NCI-H2107 (cell line): ENCODE results near the gene PDLIM1.
A peak's percentile ranks its signal among the peaks of the same experiment; 100 is the strongest.

Experiments
- DNase-seq: peaks from one replicate; lab custom pipeline; 2025; lab: John Stamatoyannopoulos, UW

Gene PDLIM1, protein sequence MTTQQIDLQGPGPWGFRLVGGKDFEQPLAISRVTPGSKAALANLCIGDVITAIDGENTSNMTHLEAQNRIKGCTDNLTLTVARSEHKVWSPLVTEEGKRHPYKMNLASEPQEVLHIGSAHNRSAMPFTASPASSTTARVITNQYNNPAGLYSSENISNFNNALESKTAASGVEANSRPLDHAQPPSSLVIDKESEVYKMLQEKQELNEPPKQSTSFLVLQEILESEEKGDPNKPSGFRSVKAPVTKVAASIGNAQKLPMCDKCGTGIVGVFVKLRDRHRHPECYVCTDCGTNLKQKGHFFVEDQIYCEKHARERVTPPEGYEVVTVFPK

GRCh38 chr10:95290461-95291364, at the start of gene PDLIM1:
Gene PDLIM1 (minus strand): TSS chr10:95291003. CDS start chr10:95290915, 88 bp downstream.
- DNase-seq, result no peak

DNA sequence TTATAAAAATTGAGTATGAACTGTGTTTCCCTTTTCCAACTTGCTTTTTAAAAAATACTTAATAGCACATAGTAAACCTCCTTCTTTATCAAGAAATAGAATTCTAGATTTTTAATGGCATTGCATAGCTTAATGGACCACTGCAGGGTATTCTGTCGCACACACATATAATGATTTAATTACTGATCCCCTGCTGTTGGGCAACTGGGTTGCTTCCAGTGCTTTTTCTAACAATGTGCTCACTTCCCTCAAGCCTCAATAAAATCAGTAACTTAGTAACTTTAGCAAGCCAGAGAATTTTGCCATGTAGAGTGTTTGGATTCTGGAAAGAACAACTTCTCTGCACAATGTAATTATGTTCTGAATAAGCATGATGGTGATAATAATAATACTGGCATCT, 49.1 kb upstream of the PDLIM1 start:
- DNase-seq, result no peak

GRCh38 chr10:95337423-95338160, 46.8 kb upstream of the PDLIM1 start:
- no peak for DNase-seq

DNA sequence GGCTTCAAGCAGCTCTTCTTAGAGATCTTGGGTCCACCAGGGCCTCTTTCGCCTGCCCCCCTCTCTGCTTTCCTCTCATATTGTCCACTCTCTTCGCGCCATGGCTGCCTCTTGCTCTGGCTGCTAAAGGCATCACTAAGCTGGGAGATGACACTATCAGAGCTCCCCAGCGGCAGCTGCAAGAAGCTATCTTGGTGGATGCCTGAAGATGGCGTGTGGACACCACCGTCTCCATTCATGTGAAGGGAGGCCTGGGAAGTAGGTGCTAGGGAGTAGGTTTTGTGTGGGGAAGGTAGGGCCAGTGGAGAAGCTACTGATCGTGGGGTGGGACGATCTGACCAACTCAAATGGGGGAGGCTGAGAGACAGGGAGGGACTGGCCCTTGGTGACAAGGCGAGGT, 45.9 kb upstream of the PDLIM1 start:
- no peak for DNase-seq

- DNase-seq, result no peak
Measured at GRCh38 chr10:95335933-95336699, 45.3 kb upstream of the PDLIM1 start.

GRCh38 chr10:95334805-95335144, 44.0 kb upstream of the PDLIM1 start:
- no peak for DNase-seq

GRCh38 chr10:95333997-95334804, 43.4 kb upstream of the PDLIM1 start:
- no peak for DNase-seq

GRCh38 chr10:95332666-95333249, 42.0 kb upstream of the PDLIM1 start:
- no peak for DNase-seq

- DNase-seq, result no peak
Measured at GRCh38 chr10:95331596-95332130, 40.9 kb upstream of the PDLIM1 start.

GRCh38 chr10:95330966-95331453, 40.2 kb upstream of the PDLIM1 start:
- no peak for DNase-seq

DNA sequence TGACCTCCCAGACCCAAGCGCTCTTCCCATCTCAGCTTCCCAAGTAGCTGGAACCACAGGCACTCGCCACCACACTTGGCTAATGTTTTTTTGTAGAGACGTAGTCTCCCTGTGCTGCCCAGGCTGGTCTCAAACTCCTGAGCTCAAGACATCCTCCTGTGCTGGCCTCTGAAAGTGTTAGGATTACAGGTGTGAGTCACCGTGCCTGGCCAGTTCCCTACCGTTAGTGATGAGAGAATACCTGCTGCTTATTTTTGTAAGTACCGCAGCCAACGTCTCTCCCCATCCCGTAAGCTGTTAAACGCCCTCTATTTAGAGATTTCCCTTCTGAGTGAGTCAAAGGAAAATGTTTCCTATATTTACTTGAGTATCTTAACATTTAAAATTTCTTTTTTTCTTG, 38.5 kb upstream of the PDLIM1 start:
- no peak for DNase-seq

GRCh38 chr10:95328013-95328412, 37.2 kb upstream of the PDLIM1 start:
- DNase-seq, result no peak

DNA sequence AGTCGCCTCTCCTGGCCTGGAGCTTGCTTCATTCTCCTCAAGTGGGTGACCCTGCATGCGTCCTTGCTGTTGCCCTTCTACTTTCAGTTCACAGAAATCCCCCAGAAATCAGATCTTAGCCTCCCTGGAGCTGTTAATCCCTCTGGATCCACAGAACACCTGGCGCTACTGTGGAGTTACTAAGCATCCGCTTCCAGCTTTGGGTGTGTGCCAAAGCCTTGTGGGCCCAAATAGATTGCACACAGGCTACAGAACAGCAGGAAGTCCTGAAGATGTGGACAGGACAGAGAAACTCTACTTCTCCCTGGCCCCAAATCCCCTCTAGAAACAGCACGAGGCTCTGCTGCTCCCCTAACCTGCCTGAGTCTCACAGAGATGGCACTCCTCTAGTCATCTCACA, 36.6 kb upstream of the PDLIM1 start:
- DNase-seq, result peak; percentile 73

DNA sequence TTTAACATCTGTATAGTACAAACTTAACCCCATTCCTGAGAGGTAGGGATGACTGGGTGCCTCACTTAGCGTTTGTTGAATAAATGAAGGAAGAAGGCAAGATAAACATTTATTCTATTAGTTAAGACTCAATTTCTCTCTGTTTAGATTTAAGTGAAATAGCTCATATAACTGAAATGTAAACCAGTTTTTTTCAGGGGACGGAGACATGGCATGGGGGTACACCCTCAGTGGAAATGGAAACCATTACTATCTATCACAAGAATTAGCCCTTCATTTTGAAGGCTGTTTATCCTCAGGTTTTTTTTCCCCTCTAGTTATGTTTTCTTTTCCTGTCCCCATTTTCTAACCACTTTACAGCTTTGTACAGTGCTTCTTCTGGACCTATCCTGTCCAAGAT, 35.6 kb upstream of the PDLIM1 start:
- no peak for DNase-seq

DNA sequence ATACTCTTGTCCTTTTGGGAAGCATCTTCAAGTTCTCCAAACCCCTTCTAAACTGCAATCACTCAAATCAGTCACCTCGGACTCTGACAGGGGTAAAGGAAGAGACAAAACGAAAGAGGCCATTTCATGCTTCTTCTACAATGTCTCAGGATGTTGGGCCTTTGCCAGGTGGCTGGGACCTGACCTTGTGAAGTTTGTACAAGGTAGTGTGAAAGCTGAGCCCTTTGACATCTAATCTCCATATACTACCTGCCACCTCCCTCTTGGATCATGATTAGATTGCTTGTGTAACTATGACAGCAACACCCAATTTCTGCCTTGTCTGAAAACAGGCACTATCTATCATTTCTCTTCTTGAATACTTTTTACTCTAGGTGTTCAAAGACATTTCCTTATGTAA, 35.1 kb upstream of the PDLIM1 start:
- no peak for DNase-seq

- no peak for DNase-seq
Measured at GRCh38 chr10:95324436-95325268, 33.8 kb upstream of the PDLIM1 start.

GRCh38 chr10:95321554-95322301, 30.9 kb upstream of the PDLIM1 start:
- no peak for DNase-seq

DNA sequence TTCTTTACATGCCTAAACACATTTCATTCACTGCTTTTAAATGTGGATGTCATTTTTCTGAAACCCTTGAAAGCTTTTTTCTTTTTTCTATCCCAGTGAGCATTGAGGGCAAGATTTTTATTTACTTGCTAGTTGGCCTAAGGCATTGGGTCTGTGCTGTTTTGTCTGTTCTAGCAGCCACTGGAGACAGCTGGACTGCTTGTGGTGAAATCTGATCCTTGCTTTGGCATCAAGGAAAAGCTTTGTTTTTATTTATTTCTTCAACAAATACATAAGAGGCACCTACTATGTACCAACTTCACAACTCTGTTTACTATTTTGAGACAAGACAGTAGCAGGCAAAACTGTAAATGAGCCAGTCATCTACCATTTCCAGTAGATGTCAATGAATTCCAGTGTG, 28.4 kb upstream of the PDLIM1 start:
- no peak for DNase-seq

DNA sequence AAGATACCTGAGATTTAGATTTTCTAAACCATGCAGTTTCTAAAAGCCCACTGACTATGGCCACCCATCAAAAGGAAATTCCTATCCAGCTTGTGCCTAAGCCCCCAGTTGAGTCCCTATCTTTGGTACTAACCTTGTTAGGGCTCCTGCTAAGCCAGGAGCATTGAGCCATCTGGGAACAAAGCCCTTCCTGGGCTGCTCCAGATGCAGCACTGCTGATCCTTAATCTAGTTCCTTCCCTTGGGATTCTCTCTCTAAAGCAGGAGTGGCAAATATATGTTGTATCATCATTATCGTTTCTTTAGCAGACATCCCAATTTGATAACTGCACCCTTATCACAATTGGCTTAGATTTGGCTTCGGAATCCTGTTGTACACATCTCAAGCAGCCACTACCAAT, 24.7 kb upstream of the PDLIM1 start:
- no peak for DNase-seq
